ENCODE results near the gene FANCB. TPM values are rescaled to one million over a fixed set of nuclear protein-coding genes. Genes with fewer than 3 reads are reported as not detected.

Gene FANCB
- total and polyA plus RNA-seq, 2 of the 4 experiments (the other 2 are of a cell fraction) = 2.5 to 7.7 TPM

Other genes starting within 250 kb of the FANCB start
- gene MOSPD2, start 352 bp upstream of the FANCB start, total RNA-seq (2012; rRNA removed) = 22.2 and 27.8 TPM in 2 replicates
- 11.1 and 14.1 TPM in 2 replicates for gene MOSPD2, start 352 bp upstream of the FANCB start, polyA plus RNA-seq (2012; rRNA removed)